Measurements from ENCODE around the gene NUDT14.

- TF ChIP-seq CTCF (IDR thresholded peaks at IDR 0.05): no peak
- no peak for TF ChIP-seq POLR2A (IDR thresholded peaks at IDR 0.05)
Measured at GRCh38 chr14:105145381-105146180, 35.5 kb downstream of the NUDT14 start.

All from Peyer's patch (tissue), 4 donors.